Mesenchymal stem cell (in vitro differentiated cells and primary cell): Measurements from ENCODE around the gene AFF1.

Source experiments
- DNase-seq: peaks from one replicate; pipeline ENCODE4 v3.0.0-alpha.2; 2013
- H2AFZ ChIP-seq: one replicate; pipeline ENCODE4 v1.6.1; 2013; ENCODE audit warnings: low read depth, mild to moderate bottlenecking, control low read depth, inconsistent platforms, low read length, moderate library complexity
- H2AK5ac ChIP-seq: 2 replicates; pipeline ENCODE4 v1.6.1; 2013; ENCODE audit warnings: low read length, moderate library complexity, mild to moderate bottlenecking, inconsistent platforms; ENCODE audit not compliant: severe bottlenecking
- H2BK120ac ChIP-seq: one replicate; pipeline ENCODE4 v1.6.1; 2013; ENCODE audit warnings: low read depth, mild to moderate bottlenecking, inconsistent platforms, low read length, moderate library complexity
- H2BK12ac ChIP-seq, 2 experiments: one replicate each; pipeline ENCODE4 v1.6.1; 2013; ENCODE audit warnings: inconsistent platforms in 2 of 2, low read length in 2 of 2, mild to moderate bottlenecking in 2 of 2, moderate library complexity in 2 of 2, control low read depth in 1 of 2
- H2BK15ac ChIP-seq: one replicate; pipeline ENCODE4 v1.6.1; 2013; ENCODE audit warnings: mild to moderate bottlenecking, low read depth, inconsistent platforms; ENCODE audit not compliant: poor library complexity, severe bottlenecking
- H2BK5ac ChIP-seq: 2 replicates; pipeline ENCODE4 v1.6.1; 2013; ENCODE audit warnings: low read depth, mild to moderate bottlenecking, low read length, control low read depth, inconsistent platforms; ENCODE audit not compliant: poor library complexity, severe bottlenecking
- H3K14ac ChIP-seq, 2 experiments: one replicate each; pipeline ENCODE4 v1.6.1; 2013; ENCODE audit warnings: inconsistent platforms in 2 of 2, low read length in 2 of 2, control low read depth in 1 of 2, mild to moderate bottlenecking in 1 of 2, moderate library complexity in 1 of 2
- H3K18ac ChIP-seq, 2 experiments: one replicate each; pipeline ENCODE4 v1.6.1; 2013; ENCODE audit warnings: inconsistent platforms in 2 of 2, low read length in 2 of 2, control low read depth in 1 of 2, low read depth in 1 of 2, mild to moderate bottlenecking in 1 of 2
- H3K23ac ChIP-seq, 2 experiments: one replicate each; pipeline ENCODE4 v1.6.1; 2013; ENCODE audit warnings: inconsistent platforms in 2 of 2, low read length in 2 of 2, mild to moderate bottlenecking in 2 of 2, moderate library complexity in 2 of 2, control low read depth in 1 of 2
- H3K27ac ChIP-seq: 2 replicates; pipeline ENCODE4 v1.5.1; 2013; ENCODE audit warnings: mild to moderate bottlenecking, moderate library complexity, low read length, control low read depth, inconsistent platforms; ENCODE audit not compliant: poor library complexity, severe bottlenecking
- H3K27me3 ChIP-seq, 2 experiments: 2 replicates each; pipeline versions ENCODE4 v1.6.1 to v1.7.0; 2013; ENCODE audit warnings: low read length in 2 of 2, mild to moderate bottlenecking in 2 of 2, moderate library complexity in 2 of 2, control low read depth in 1 of 2, inconsistent platforms in 1 of 2; ENCODE audit not compliant: control insufficient read depth in 1 of 2, insufficient read depth in 1 of 2
- H3K36me3 ChIP-seq, 2 experiments: 2 replicates each; pipeline versions ENCODE4 v1.6.1 to v1.7.0; 2013; ENCODE audit warnings: low read length in 2 of 2, control low read depth in 1 of 2, inconsistent platforms in 1 of 2, low read depth in 1 of 2, mild to moderate bottlenecking in 1 of 2; ENCODE audit not compliant: insufficient read depth in 2 of 2, control insufficient read depth in 1 of 2
- H3K4ac ChIP-seq, 2 experiments: one replicate each; pipeline ENCODE4 v1.6.1; 2013; ENCODE audit warnings: inconsistent platforms in 2 of 2, low read length in 2 of 2, mild to moderate bottlenecking in 2 of 2, moderate library complexity in 2 of 2, control low read depth in 1 of 2, low read depth in 1 of 2
- H3K4me1 ChIP-seq: 2 replicates; pipeline ENCODE4 v1.6.1; 2013; ENCODE audit warnings: low read depth, low read length, control low read depth; ENCODE audit not compliant: control insufficient read depth, insufficient read depth
- H3K4me2 ChIP-seq: 2 replicates; pipeline ENCODE4 v1.6.1; 2013; ENCODE audit warnings: low read length, mild to moderate bottlenecking, inconsistent platforms; ENCODE audit not compliant: poor library complexity, severe bottlenecking
- H3K4me3 ChIP-seq, 2 experiments: 2 replicates each; pipeline versions ENCODE4 v1.5.1 to v1.7.0; 2013; ENCODE audit warnings: low read length in 2 of 2, mild to moderate bottlenecking in 2 of 2, control low read depth in 1 of 2, low read depth in 1 of 2; ENCODE audit not compliant: insufficient read depth in 1 of 2
- H3K79me1 ChIP-seq: replicated peaks from 2 replicates; pipeline ENCODE4 v1.6.1; 2013; ENCODE audit warnings: mild to moderate bottlenecking, control low read depth, low read length, inconsistent platforms; ENCODE audit not compliant: poor library complexity, severe bottlenecking
- H3K9ac ChIP-seq: 2 replicates; pipeline ENCODE4 v1.7.0; 2013; ENCODE audit warnings: mild to moderate bottlenecking, low read length, moderate library complexity
- H3K9me3 ChIP-seq: 2 replicates; pipeline ENCODE4 v1.7.0; 2013; ENCODE audit warnings: mild to moderate bottlenecking, low read length; ENCODE audit not compliant: control insufficient read depth
- H4K8ac ChIP-seq: one replicate; pipeline ENCODE4 v1.6.1; 2013; ENCODE audit warnings: inconsistent platforms, mild to moderate bottlenecking, low read length, moderate library complexity
- H4K91ac ChIP-seq: one replicate; pipeline ENCODE4 v1.6.1; 2013; ENCODE audit warnings: mild to moderate bottlenecking, low read length, inconsistent platforms
- WGBS: methylation state at CpG from one replicate; pipeline ENCODE4 v1.1.7; 2013; ENCODE audit warnings: mixed read lengths; 5-methylcytosine and 5-hydroxymethylcytosine counted together

The AFF1 gene

DNA sequence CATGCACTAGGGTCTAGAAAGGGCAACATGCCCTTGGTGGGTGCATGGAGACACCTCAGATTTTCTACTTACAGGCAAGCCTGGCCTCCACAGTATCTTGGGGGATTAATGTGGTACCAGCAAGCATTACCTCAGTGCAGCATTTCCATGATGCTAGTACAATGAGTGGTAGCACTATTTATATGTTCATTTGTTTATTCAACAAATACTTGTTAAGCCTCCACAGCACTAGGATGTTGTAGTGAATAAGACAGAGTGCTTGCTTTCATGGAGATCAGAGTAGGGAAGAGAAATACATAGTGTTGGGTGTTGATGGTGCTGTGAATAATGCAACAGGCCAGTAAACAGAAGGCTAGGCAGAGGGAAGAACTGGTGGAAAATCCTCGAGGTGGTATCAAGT is 152.2 kb downstream of the AFF1 start:
- Histone ChIP-seq H3K4me3 (no peak overlapping the region), H3K27ac (no peak overlapping the region)

DNA sequence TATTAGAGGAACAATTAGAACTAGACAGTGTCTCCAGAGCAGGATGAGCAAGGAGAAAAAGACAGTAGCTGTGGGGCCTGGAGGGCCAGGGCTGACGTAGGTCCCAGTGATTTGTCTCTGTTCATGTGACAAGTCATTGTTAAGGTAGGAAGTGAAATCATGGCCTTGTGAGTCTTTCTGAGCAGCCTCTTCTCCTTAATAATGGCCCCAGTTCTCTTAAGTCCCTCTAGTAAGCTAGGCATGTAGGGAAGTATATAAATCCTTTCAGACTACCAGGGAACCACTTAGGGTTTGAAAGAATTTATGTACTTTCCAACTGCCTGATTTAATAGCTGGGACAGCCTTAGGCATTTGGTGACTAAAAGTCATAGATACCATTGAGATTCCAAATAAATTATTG is 152.6 kb downstream of the AFF1 start:
- H3K9ac ChIP-seq = no peak overlapping the region
- H2BK120ac ChIP-seq = no peak overlapping the region
- H3K23ac ChIP-seq = no peak overlapping the region
- peaks cover 5 to 41% of the 10 kb centered on the region in 2 experiments for H3K36me3 ChIP-seq
- no peak overlapping the region for H3K27ac ChIP-seq
- H3K18ac ChIP-seq = peak overlapping the region; percentile 6 to 38
- no peak overlapping the region for H3K4me3 ChIP-seq
- whole genome bisulfite sequencing = 36% methylated on average over 1 of the region's 1 CpG
- peaks cover 19% of the 10 kb centered on the region for H3K79me1 ChIP-seq
- peaks cover 6% of the 10 kb centered on the region for H3K4me1 ChIP-seq
- H2AK5ac ChIP-seq = no peak overlapping the region
- H3K27me3 ChIP-seq = no peaks in the 10 kb centered on the region
- no peak overlapping the region for H2BK5ac ChIP-seq
- H4K91ac ChIP-seq = no peak overlapping the region
- no peak overlapping the region for H4K8ac ChIP-seq
- H2BK12ac ChIP-seq = no peak overlapping the region
- no peak overlapping the region for H2BK15ac ChIP-seq
- no peaks in the 10 kb centered on the region for H3K9me3 ChIP-seq
- no peak for DNase-seq
- no peak overlapping the region for H3K4me2 ChIP-seq
- H3K14ac ChIP-seq = no peak overlapping the region
- no peak overlapping the region for H2AFZ ChIP-seq
- no peak overlapping the region for H3K4ac ChIP-seq

More for the DNA sequence above, 152.2 kb downstream of the AFF1 start:
- no peak overlapping the region for H3K4me2 ChIP-seq
- no peak overlapping the region for H2BK15ac ChIP-seq
- no peaks in the 10 kb centered on the region for H3K27me3 ChIP-seq
- 76% methylated on average over 1 of the region's 1 CpG for WGBS
- peak overlapping the region; percentile 6 to 21 for H2BK12ac ChIP-seq
- peaks cover 19% of the 10 kb centered on the region for H3K79me1 ChIP-seq
- no peak overlapping the region for H4K8ac ChIP-seq
- H2AK5ac ChIP-seq = no peak overlapping the region
- H3K18ac ChIP-seq = peak overlapping the region; percentile 38 to 61
- H3K23ac ChIP-seq = no peak overlapping the region
- no peak overlapping the region for H3K4ac ChIP-seq
- peak overlapping the region; percentile 73 for H4K91ac ChIP-seq
- no peak overlapping the region for H2BK120ac ChIP-seq
- no peak overlapping the region for H2AFZ ChIP-seq
- H3K4me1 ChIP-seq = peaks cover 5% of the 10 kb centered on the region
- peak; percentile 84 for DNase-seq
- no peaks in the 10 kb centered on the region for H3K9me3 ChIP-seq
- H3K36me3 ChIP-seq = peaks cover 4 to 38% of the 10 kb centered on the region in 2 experiments
- H3K9ac ChIP-seq = no peak overlapping the region
- H2BK5ac ChIP-seq = no peak overlapping the region
- no peak overlapping the region for H3K14ac ChIP-seq

DNA sequence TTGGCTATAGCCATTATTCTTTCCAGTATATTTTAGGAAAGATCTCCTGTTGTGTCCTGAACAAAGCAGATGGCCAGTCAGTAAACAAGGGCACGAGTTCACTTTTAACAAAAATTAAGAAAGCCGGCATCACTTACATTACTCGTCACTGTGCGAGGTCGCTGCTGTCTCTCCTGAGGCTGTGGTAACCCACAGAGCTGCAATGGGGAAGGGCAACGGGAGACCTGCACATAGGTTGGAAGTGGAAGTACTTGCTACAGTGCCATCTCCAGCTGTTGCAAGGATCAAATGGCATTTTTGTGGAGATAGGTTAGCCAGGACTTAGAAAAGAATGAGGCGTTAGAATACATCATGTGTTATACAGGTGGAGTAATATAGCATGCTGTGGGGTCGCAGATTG is 153.4 kb downstream of the AFF1 start:
- Histone ChIP-seq H2BK15ac (no peak overlapping the region), H4K8ac (no peak overlapping the region), H2AFZ (no peak overlapping the region), H3K4ac (peak overlapping the region in 1 of 2 experiments; percentile 50), H3K9me3 (no peaks in the 10 kb centered on the region), H2AK5ac (no peak overlapping the region), H3K9ac (no peak overlapping the region), H3K4me1 (peaks cover 6% of the 10 kb centered on the region), H3K36me3 (peaks cover 5 to 41% of the 10 kb centered on the region in 2 experiments), H2BK5ac (no peak overlapping the region), H3K79me1 (peaks cover 18% of the 10 kb centered on the region), H3K4me2 (no peak overlapping the region), H3K27ac (no peak overlapping the region), H4K91ac (peak overlapping the region; percentile 39), H2BK120ac (no peak overlapping the region), H3K23ac (no peak overlapping the region), H3K18ac (peak overlapping the region; percentile 69 to 75), H2BK12ac (no peak overlapping the region), H3K14ac (no peak overlapping the region), H3K4me3 (no peak overlapping the region), H3K27me3 (no peaks in the 10 kb centered on the region)
- 96% methylated on average over 8 of the region's 8 CpGs for WGBS
- DNase-seq = no peak

DNA sequence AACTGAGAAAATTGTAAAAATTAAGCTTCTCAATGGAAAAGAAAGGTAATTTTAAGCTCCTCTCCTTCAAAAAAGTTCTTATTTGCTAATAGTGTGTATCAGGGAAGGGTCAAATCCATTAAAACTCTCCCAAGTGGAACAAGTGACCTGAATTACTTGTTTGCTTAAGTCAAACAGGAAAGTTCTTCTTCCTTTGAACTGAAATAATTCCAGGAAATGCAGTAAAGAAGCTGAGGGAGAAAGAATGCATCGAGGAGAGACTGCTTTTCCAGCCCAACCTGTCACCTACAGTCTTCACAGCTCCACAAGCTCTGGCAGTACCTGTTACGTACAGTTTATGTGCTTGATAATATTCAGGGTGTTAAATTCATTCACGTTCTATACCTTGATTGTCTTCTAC is 154.6 kb downstream of the AFF1 start:
- peaks cover 5 to 44% of the 10 kb centered on the region in 2 experiments for H3K36me3 ChIP-seq
- no peak overlapping the region for H3K4me3 ChIP-seq
- H3K4me1 ChIP-seq = peaks cover 9% of the 10 kb centered on the region
- H2AK5ac ChIP-seq = no peak overlapping the region
- no peak overlapping the region for H2BK15ac ChIP-seq
- no peak overlapping the region for H4K91ac ChIP-seq
- no peak overlapping the region for H2AFZ ChIP-seq
- no peak overlapping the region for H3K4ac ChIP-seq
- no peak overlapping the region for H2BK120ac ChIP-seq
- 100% methylated on average over 1 of the region's 3 CpGs for WGBS
- no peak for DNase-seq
- H3K79me1 ChIP-seq = peaks cover 14% of the 10 kb centered on the region
- no peak overlapping the region for H2BK12ac ChIP-seq
- no peak overlapping the region for H3K18ac ChIP-seq
- no peaks in the 10 kb centered on the region for H3K9me3 ChIP-seq
- no peak overlapping the region for H3K23ac ChIP-seq
- H3K4me2 ChIP-seq = no peak overlapping the region
- no peak overlapping the region for H4K8ac ChIP-seq
- no peak overlapping the region for H2BK5ac ChIP-seq
- H3K27ac ChIP-seq = no peak overlapping the region
- no peak overlapping the region for H3K14ac ChIP-seq
- no peak overlapping the region for H3K9ac ChIP-seq
- H3K27me3 ChIP-seq = no peaks in the 10 kb centered on the region
